GM12878 (cell line): ENCODE results near the gene UST. TPM values are rescaled to one million over a fixed set of nuclear protein-coding genes. Genes with fewer than 3 reads are reported as not detected.

ENCODE experiments used
- ATAC-seq: fragments of 200-7000 bp; cut with Tn5 transposase; 3 replicates; pipeline ENCODE4 v1.9.1; 2020; ENCODE audit warnings: mild to moderate bottlenecking, moderate library complexity
- BruUV-seq: library from RNA; stranded (reverse); fragments of 400-500 nt; replicated peaks from 2 replicates; lab custom pipeline; 2021; lab: Mats Ljungman, UMichigan
- CTCF ChIA-PET: fragments of 300-600 bp; sonication (Branson Sonifier 250); formaldehyde crosslinking; extraction: SDS; loops from one replicate; lab custom pipeline; 2021; ENCODE audit warnings: inconsistent platforms; lab: Yijun Ruan, JAX
- POLR2A ChIA-PET: fragments of 350-600 bp; formaldehyde crosslinking; extraction: SDS; loops from one replicate; lab custom pipeline; 2021; ENCODE audit warnings: inconsistent platforms; lab: Charles Lee
- RAD21 ChIA-PET: fragments of 300-600 bp; sonication (Branson Sonifier 250); formaldehyde crosslinking; loops from one replicate; lab custom pipeline; 2023; ENCODE audit warnings: antibody characterized with exemption; ENCODE audit not compliant: unreplicated experiment; lab: Charles Lee
- SMC1A ChIA-PET: fragments of 300-600 bp; sonication (Branson Sonifier 250); formaldehyde crosslinking; loops from one replicate; lab custom pipeline; 2023; ENCODE audit not compliant: unreplicated experiment, uncharacterized antibody; lab: Charles Lee
- DNase-seq: peaks from one replicate; pipeline ENCODE4 v3.0.0-alpha.2; 2011; ENCODE audit warnings: low read depth, low spot score
- FAIRE-seq: peaks from 3 replicates; lab custom pipeline; 2011; peaks lifted over from hg19 to GRCh38; lab: Jason Lieb, UNC
- H2AFZ ChIP-seq: 2 replicates; pipeline ENCODE4 v1.6.0; 2011; ENCODE audit warnings: low read depth, low read length, control low read depth; ENCODE audit not compliant: control insufficient read depth
- H3K27ac ChIP-seq: 2 replicates; pipeline ENCODE4 v1.5.1; 2011; ENCODE audit warnings: control low read depth; ENCODE audit not compliant: control insufficient read depth, insufficient read depth
- H3K27me3 ChIP-seq, 2 experiments: replicated peaks in 1 of 2; 2 replicates each; pipeline versions ENCODE4 v1.6.0 to v1.6.1; 2011; ENCODE audit warnings: low read length in 1 of 2; ENCODE audit not compliant: control insufficient read depth in 2 of 2, insufficient read depth in 2 of 2
- H3K36me3 ChIP-seq, 2 experiments: 2 replicates each; pipeline ENCODE4 v1.5.1; 2011; ENCODE audit warnings: low read length in 1 of 2; ENCODE audit not compliant: control insufficient read depth in 2 of 2, insufficient read depth in 2 of 2
- H3K4me1 ChIP-seq: 2 replicates; pipeline ENCODE4 v1.6.1; 2011; ENCODE audit warnings: mild to moderate bottlenecking, low read length, moderate library complexity, mixed read lengths; ENCODE audit not compliant: control insufficient read depth, insufficient read depth
- H3K4me2 ChIP-seq: 2 replicates; pipeline ENCODE4 v1.6.0; 2011; ENCODE audit warnings: control low read depth; ENCODE audit not compliant: control insufficient read depth, insufficient read depth
- H3K4me3 ChIP-seq: fragments of 200-600 bp; sonication (generic); 2 replicates; pipeline ENCODE4 v1.5.1; 2016
- H3K79me2 ChIP-seq: 2 replicates; pipeline ENCODE4 v1.6.0; 2011; ENCODE audit warnings: low read length; ENCODE audit not compliant: control insufficient read depth, insufficient read depth
- H3K9ac ChIP-seq: 2 replicates; pipeline ENCODE4 v1.8.0; 2011; ENCODE audit warnings: low read length, control low read depth, mixed read lengths; ENCODE audit not compliant: control insufficient read depth, insufficient read depth
- H3K9me3 ChIP-seq: replicated peaks from 3 replicates; pipeline ENCODE4 v1.5.1; 2011; ENCODE audit warnings: mild to moderate bottlenecking, low read length; ENCODE audit not compliant: control insufficient read depth, insufficient read depth
- H4K20me1 ChIP-seq: 2 replicates; pipeline ENCODE4 v1.6.0; 2011; ENCODE audit not compliant: control insufficient read depth, insufficient read depth
- ATF2 ChIP-seq: IDR thresholded peaks from 2 replicates; pipeline ENCODE4 v1.6.1; 2012; ENCODE audit warnings: low read length, inconsistent platforms
- ATF3 ChIP-seq: IDR thresholded peaks from 2 replicates; pipeline ENCODE4 v1.6.1; 2011; ENCODE audit warnings: low read depth, mild to moderate bottlenecking, low read length, moderate library complexity, borderline replicate concordance; ENCODE audit errors: extremely low read depth
- CEBPB ChIP-seq, 2 experiments: fragments of 150-350 bp in 1 of 2; IDR thresholded peaks; 2 replicates each; pipeline ENCODE4 v1.6.1; 2012 to 2014; ENCODE audit warnings: low read depth in 2 of 2, low read length in 2 of 2, borderline replicate concordance in 1 of 2, inconsistent platforms in 1 of 2
- DPF2 ChIP-seq: fragments of 450-650 bp; IDR thresholded peaks from 2 replicates; pipeline ENCODE4 v1.6.1; 2017; ENCODE audit warnings: mild to moderate bottlenecking
- E4F1 ChIP-seq: fragments of 450-650 bp; IDR thresholded peaks from 2 replicates; pipeline ENCODE4 v1.6.1; 2018; ENCODE audit warnings: borderline replicate concordance, mild to moderate bottlenecking; ENCODE audit not compliant: partially characterized antibody
- EZH2 ChIP-seq: IDR thresholded peaks from 2 replicates; pipeline ENCODE4 v1.6.1; 2012; ENCODE audit warnings: low read depth, mild to moderate bottlenecking, control low read depth, inconsistent platforms, low read length, borderline replicate concordance; ENCODE audit not compliant: control insufficient read depth
- HDAC2 ChIP-seq: fragments of 200-600 bp; sonication (generic); IDR thresholded peaks from 2 replicates; pipeline ENCODE4 v1.6.1; 2017
- HDAC6 ChIP-seq: fragments of 200-600 bp; sonication (generic); IDR thresholded peaks from one replicate; pipeline ENCODE4 v1.8.0; 2017; ENCODE audit warnings: antibody characterized with exemption; ENCODE audit not compliant: unreplicated experiment
- MTA2 ChIP-seq: fragments of 450-650 bp; IDR thresholded peaks from 2 replicates; pipeline ENCODE4 v1.6.1; 2016; ENCODE audit warnings: low read depth, mild to moderate bottlenecking, moderate library complexity
- PBX3 ChIP-seq: IDR thresholded peaks from 2 replicates; pipeline ENCODE4 v1.6.1; 2011; ENCODE audit warnings: mild to moderate bottlenecking, low read depth, low read length, moderate library complexity; ENCODE audit not compliant: insufficient replicate concordance
- SMARCA5 ChIP-seq: fragments of 450-650 bp; IDR thresholded peaks from 2 replicates; pipeline ENCODE4 v1.6.1; 2017; ENCODE audit warnings: mild to moderate bottlenecking
- STAT1 ChIP-seq: fragments of 450-650 bp; conservative IDR thresholded peaks from 2 replicates; pipeline ENCODE4 v1.6.1; 2014; ENCODE audit warnings: antibody characterized with exemption, mild to moderate bottlenecking
- TCF7 ChIP-seq: IDR thresholded peaks from 2 replicates; pipeline ENCODE4 v1.6.1; 2014; ENCODE audit warnings: antibody characterized with exemption, borderline replicate concordance
- ZBTB40 ChIP-seq: fragments of 450-650 bp; IDR thresholded peaks from 2 replicates; pipeline ENCODE4 v1.6.1; 2016; ENCODE audit warnings: mild to moderate bottlenecking, moderate library complexity, borderline replicate concordance
- ZSCAN29 ChIP-seq: fragments of 450-650 bp; IDR thresholded peaks from 2 replicates; pipeline ENCODE4 v1.6.1; 2017; ENCODE audit warnings: mild to moderate bottlenecking, moderate library complexity
- in situ Hi-C: fragments of 300-500 bp; cut with MboI; formaldehyde crosslinking; loops from 9 replicates; pipeline ENCODE4 v1.14.3; 2018; ENCODE audit warnings: mixed read lengths
- intact Hi-C: fragments of 100-400 bp; cut with micrococcal nuclease; formaldehyde crosslinking; loops from one replicate; pipeline ENCODE4 v1.14.2; 2022; ENCODE audit not compliant: unreplicated experiment
- polyA plus RNA-seq, 11 experiments: library from polyadenylated mRNA; depleted of rRNA in 4 of 11; unstranded in 6 of 11; stranded (reverse) in 5 of 11; fragments of >200 nt; fragmentation: Nextera tagmentation in 4 of 11; fragmentation: Illumina TruSeq in 1 of 11; extraction: Ambion mirVana in 4 of 11; extraction: Trizol in 1 of 11; gene quantifications; 1 replicate in 1 of 11; 2 replicates in 10 of 11; pipeline versions ENCODE4 v1.2.1 to v1.2.3, GENCODE V29; 2011 to 2016; ENCODE audit warnings: inconsistent platforms in 2 of 11, missing spikeins in 2 of 11, low read depth in 1 of 11
- total RNA-seq, 4 experiments: library from RNA; depleted of rRNA in 3 of 4; stranded (reverse); fragments of >200 nt in 3 of 4; fragmentation: Illumina TruSeq in 1 of 4; extraction: Trizol in 1 of 4; gene quantifications; 2 replicates each; pipeline versions ENCODE4 v1.2.1 to v1.2.3, GENCODE V29; 2013 to 2021

Gene UST
- total and polyA plus RNA-seq, 10 of the 15 experiments (the other 5 are each of a cell fraction or from before 2014, with no cell fraction given) = 0.74 to 43.3 (median 2.2) TPM

- BruUV-seq = TSS peak; percentile 41
- RAD21 ChIA-PET = interaction anchor here (1.2 kb wide), 1 partner anchor 78 kb away, joined by 5 read pairs; no protein-coding TSS in a partner anchor
- Histone ChIP-seq H3K27ac (no peak overlapping the region), H3K4me3 (no peak overlapping the region), H3K79me2 (no peaks in the 10 kb centered on the region), H2AFZ (no peak overlapping the region), H3K27me3 (no peaks in the 10 kb centered on the region), H3K4me2 (no peak overlapping the region), H3K9ac (no peak overlapping the region), H3K4me1 (no peaks in the 10 kb centered on the region), H3K36me3 (no peaks in the 10 kb centered on the region), H3K9me3 (no peaks in the 10 kb centered on the region; the same call in 2 of the 3 replicates), H4K20me1 (no peaks in the 10 kb centered on the region)
- intact Hi-C loops = loop anchor here (2.0 to 5.0 kb wide), 2 partner anchors 86 to 109 kb away; no protein-coding TSS in a partner anchor
- SMC1A ChIA-PET = interaction anchor here (1.2 kb wide), 1 partner anchor 97 kb away, joined by 3 read pairs; no protein-coding TSS in a partner anchor
- POLR2A ChIA-PET = no interaction called here
- DNase-seq (no peak), ATAC-seq (peak; percentile 23; the same call in 2 of the 3 replicates), FAIRE-seq (no peak)
- CTCF ChIA-PET = interaction anchor here (1.1 to 1.6 kb wide), 2 partner anchors 122 to 564 kb away, joined by 3 to 4 read pairs; no protein-coding TSS in a partner anchor
- in situ Hi-C loops = no loop called here
- TF ChIP-seq HDAC2 (no peak), ZSCAN29 (no peak), ATF2 (no peak), HDAC6 (no peak), SMARCA5 (no peak), ATF3 (no peak), PBX3 (no peak), STAT1 (no peak), MTA2 (no peak), EZH2 (no peak), CEBPB (IDR thresholded peaks at IDR 0.05; ENCODE audit: borderline replicate concordance in 1 of 2, low read depth in 2 of 2, low read length in 2 of 2) (no peak), E4F1 (no peak), TCF7 (no peak), DPF2 (no peak), ZBTB40 (no peak)
Measured at GRCh38 chr6:148867862-148868261, 121.0 kb downstream of the UST start.
